K562 (cell line): ENCODE data around the gene ZNF490. TPM values are rescaled to one million over a fixed set of nuclear protein-coding genes. Genes with fewer than 3 reads are reported as not detected.

Source experiments
- AFF1 ChIP-seq, 2 experiments: fragments of 450-650 bp; IDR thresholded peaks; 2 replicates each; pipeline ENCODE4 v1.6.1; 2018; ENCODE audit warnings: mild to moderate bottlenecking in 2 of 2, low read depth in 1 of 2; ENCODE audit not compliant: partially characterized antibody in 2 of 2
- CBFA2T3 ChIP-seq: fragments of 450-650 bp; IDR thresholded peaks from 2 replicates; pipeline ENCODE4 v1.6.1; 2017
- FOXO4 ChIP-seq: fragments of 450-650 bp; formaldehyde crosslinking; IDR thresholded peaks from 2 replicates; pipeline ENCODE4 v1.4.0; 2020; ENCODE audit warnings: mild to moderate bottlenecking, moderate library complexity
- FOXP1 ChIP-seq: sonication (generic); formaldehyde crosslinking; IDR thresholded peaks from 2 replicates; pipeline ENCODE4 v1.8.0; 2022; ENCODE audit warnings: mild to moderate bottlenecking, missing genetic modification reagents
- MAX ChIP-seq: sonication (generic); formaldehyde crosslinking; IDR thresholded peaks from 2 replicates; pipeline ENCODE4 v1.9.0; 2022; ENCODE audit warnings: mild to moderate bottlenecking, missing genetic modification reagents
- MED1 ChIP-seq: sonication (generic); formaldehyde crosslinking; IDR thresholded peaks from 2 replicates; pipeline ENCODE4 v1.8.1; 2023; ENCODE audit warnings: missing genetic modification reagents, borderline replicate concordance
- MLLT1 ChIP-seq, 2 experiments: fragments of 450-650 bp; IDR thresholded peaks; 2 replicates each; pipeline ENCODE4 v1.6.1; 2016
- NFE2 ChIP-seq: IDR thresholded peaks from 2 replicates; pipeline ENCODE4 v1.6.1; 2014; ENCODE audit warnings: antibody characterized with exemption, low read depth
- NFE2L1 ChIP-seq: fragments of 450-650 bp; IDR thresholded peaks from 2 replicates; pipeline ENCODE4 v1.6.1; 2016; ENCODE audit warnings: missing genetic modification characterization, low read depth, mild to moderate bottlenecking, missing compliant biosample characterization, moderate library complexity, borderline replicate concordance
- RBM22 ChIP-seq: fragments of 200-400 bp; formaldehyde crosslinking; IDR thresholded peaks from 2 replicates; pipeline ENCODE4 v1.6.1; 2018; ENCODE audit warnings: low read length, low read depth; ENCODE audit not compliant: poor library complexity, severe bottlenecking
- RNF2 ChIP-seq: sonication (generic); IDR thresholded peaks from 2 replicates; pipeline ENCODE4 v1.6.1; 2016
- SPI1 ChIP-seq: IDR thresholded peaks from 2 replicates; pipeline ENCODE4 v1.6.1; 2011; ENCODE audit warnings: low read depth, low read length, control low read depth, borderline replicate concordance
- ZBTB34 ChIP-seq: fragments of 250-450 bp; sonication (Bioruptor Pico); IDR thresholded peaks from 2 replicates; pipeline ENCODE4 v1.8.0; 2021; ENCODE audit warnings: mild to moderate bottlenecking, moderate library complexity
- ZMIZ1 ChIP-seq, 2 experiments: fragments of 150-350 bp in 1 of 2; IDR thresholded peaks; 2 replicates each; pipeline ENCODE4 v1.6.1; 2012 to 2016; ENCODE audit warnings: low read depth in 2 of 2, low read length in 2 of 2, mild to moderate bottlenecking in 1 of 2, moderate library complexity in 1 of 2
- polyA plus RNA-seq, 8 experiments: library from polyadenylated mRNA; depleted of rRNA in 4 of 8; stranded (reverse) in 5 of 8; unstranded in 3 of 8; fragments of >200 nt; fragmentation: Nextera tagmentation in 2 of 8; fragmentation: Illumina TruSeq in 1 of 8; extraction: Ambion mirVana in 2 of 8; extraction: Trizol in 1 of 8; gene quantifications; 2 replicates each; pipeline versions ENCODE4 v1.2.1 to v1.2.3, GENCODE V29; 2011 to 2014; ENCODE audit warnings: inconsistent platforms in 1 of 8, missing spikeins in 1 of 8
- total RNA-seq, 7 experiments: library from RNA; depleted of rRNA in 6 of 7; stranded (reverse); fragments of >200 nt in 6 of 7; fragmentation: Illumina TruSeq in 2 of 7; extraction: Trizol in 2 of 7; gene quantifications; 2 replicates each; pipeline versions ENCODE4 v1.2.1 to v1.2.3, GENCODE V29; 2011 to 2021; ENCODE audit warnings: low replicate concordance in 1 of 7

The ZNF490 gene
- total and polyA plus RNA-seq, 9 of the 15 experiments (the other 6 are each of a cell fraction or from before 2014, with no cell fraction given) = 0.90 to 8.3 (median 4.4) TPM

- TF ChIP-seq AFF1 (IDR thresholded peaks at IDR 0.05; ENCODE audit: low read depth in 1 of 2, partially characterized antibody in 2 of 2) = no peak
- TF ChIP-seq FOXO4 = no peak
- TF ChIP-seq MED1 (CRISPR knock-in tag) = no peak
- TF ChIP-seq RBM22 = no peak
- TF ChIP-seq MAX = peak; percentile 94
- TF ChIP-seq RNF2 = 0 out of 2 replicates have a peak, but pooled peaks have one; percentile 24
- no peak for TF ChIP-seq ZBTB34 (CRISPR knock-in tag)
- no peak for TF ChIP-seq ZMIZ1 (IDR thresholded peaks at IDR 0.05; ENCODE audit: low read depth in 2 of 2, low read length in 2 of 2)
- TF ChIP-seq FOXP1 (CRISPR knock-in tag) = peak; percentile 89; the same call in 1 of the 2 replicates
- peak; percentile 24; the same call in 1 of the 2 replicates for TF ChIP-seq SPI1
- TF ChIP-seq CBFA2T3 = no peak
- no peak for TF ChIP-seq NFE2L1 (tag)
- no peak for TF ChIP-seq NFE2
- peak in 1 of 2 experiments; percentile 64; a peak in 2 of 4 replicates for TF ChIP-seq MLLT1 (IDR thresholded peaks at IDR 0.05)
Observed at GRCh38 chr19:12639901-12640613, 29.4 kb upstream of the ZNF490 start (continued).
